ENCODE measurements around the gene ZCCHC7. TPM values are rescaled to one million over a fixed set of nuclear protein-coding genes. Genes with fewer than 3 reads are reported as not detected.
A peak's percentile ranks its signal among the peaks of the same experiment; 100 is the strongest.

The ZCCHC7 gene
- total and polyA plus RNA-seq, 10 of the 15 experiments (the other 5 are each of a cell fraction or from before 2014, with no cell fraction given), result 42.9 to 178 (median 53.3) TPM

GRCh38 chr9:37333288-37333687 lies 212.9 kb downstream of the ZCCHC7 start:
- Histone ChIP-seq H3K9ac (ENCODE audit: control insufficient read depth, insufficient read depth, low read length) (no peak overlapping the region), H3K36me3 (ENCODE audit: control insufficient read depth in 2 of 2, insufficient read depth in 2 of 2, low read length in 1 of 2) (no peaks in the 10 kb centered on the region), H3K4me2 (ENCODE audit: control insufficient read depth, insufficient read depth) (no peak overlapping the region), H3K4me1 (ENCODE audit: control insufficient read depth, insufficient read depth, low read length) (peaks cover 8% of the 10 kb centered on the region), H2AFZ (ENCODE audit: control insufficient read depth, low read depth, low read length) (no peak overlapping the region), H3K9me3 (replicated peaks; ENCODE audit: control insufficient read depth, insufficient read depth, low read length) (no peaks in the 10 kb centered on the region), H3K79me2 (ENCODE audit: control insufficient read depth, insufficient read depth, low read length) (peaks cover under 1% of the 10 kb centered on the region), H3K4me3 (no peak overlapping the region), H4K20me1 (ENCODE audit: control insufficient read depth, insufficient read depth) (no peaks in the 10 kb centered on the region), H3K27ac (ENCODE audit: control insufficient read depth, insufficient read depth) (no peak overlapping the region; the same call in 1 of the 2 replicates), H3K27me3 (replicated peaks in 1 of 2; ENCODE audit: control insufficient read depth in 2 of 2, insufficient read depth in 2 of 2, low read length in 1 of 2) (no peaks in the 10 kb centered on the region)
- in situ Hi-C loops (cut with MboI), result no loop called here
- WGBS (ENCODE audit: insufficient coverage, insufficient replicate concordance, low lambda C conversion rate, missing lambda C conversion rate), result 0% methylated on average over 2 of the region's 2 CpGs
- no TSS peak for BruUV-seq (replicated peaks)
- ATAC-seq, result peak; percentile 40
- DNase-seq (ENCODE audit: low read depth, low spot score), result no peak
- ChIA-PET CTCF (interaction anchor here (0.8 to 2.6 kb wide), 3 partner anchors 10 to 78 kb away, joined by 3 to 12 read pairs (median 4); no protein-coding TSS in a partner anchor), RAD21 (ENCODE audit: unreplicated experiment) (interaction anchor here (1.0 to 6.0 kb wide), 3 partner anchors 10 to 337 kb away, joined by 3 to 33 read pairs (median 4); no protein-coding TSS in a partner anchor), POLR2A (no interaction called here), SMC1A (ENCODE audit: uncharacterized antibody, unreplicated experiment) (interaction anchor here (1.9 kb wide), 1 partner anchor 9 kb away, joined by 5 read pairs; no protein-coding TSS in a partner anchor)
- intact Hi-C loops (cut with micrococcal nuclease; ENCODE audit: unreplicated experiment), result no loop called here
- no peak for FAIRE-seq
- TF ChIP-seq BHLHE40 (IDR thresholded peaks at IDR 0.05; ENCODE audit: borderline replicate concordance in 1 of 2, low read depth in 2 of 2, low read length in 1 of 2), result no peak
- TF ChIP-seq ZBTB33 (IDR thresholded peaks at IDR 0.05), result no peak
- no peak for TF ChIP-seq FOXM1 (IDR thresholded peaks at IDR 0.05; ENCODE audit: low read depth, low read length)
- TF ChIP-seq NR2C1 (IDR thresholded peaks at IDR 0.05), result no peak
- no peak for TF ChIP-seq SP1 (IDR thresholded peaks at IDR 0.05; ENCODE audit: low read depth, low read length)
- TF ChIP-seq NRF1 (conservative IDR thresholded peaks at IDR 0.05; ENCODE audit: low read depth, low read length), result no peak
- TF ChIP-seq POLR2AphosphoS5 (IDR thresholded peaks at IDR 0.05; ENCODE audit: low read length), result no peak
- no peak for TF ChIP-seq NFYA (IDR thresholded peaks at IDR 0.05; ENCODE audit: borderline replicate concordance, low read depth, low read length)
- TF ChIP-seq CTCF (IDR thresholded peaks at IDR 0.05 in 2 of 3, conservative IDR thresholded peaks at IDR 0.05 in 1 of 3; ENCODE audit: control insufficient read depth in 2 of 3, extremely low read depth in 1 of 3, insufficient read depth in 1 of 3, low read depth in 3 of 3, low read length in 3 of 3), result peak; percentile 7 to 23 (median 9); a peak in 1 of 6 replicates
- TF ChIP-seq SKIL (IDR thresholded peaks at IDR 0.05; ENCODE audit: low read depth, poor library complexity, severe bottlenecking), result no peak
- peak; percentile 23; the same call in 1 of the 2 replicates for TF ChIP-seq RELB (IDR thresholded peaks at IDR 0.05; ENCODE audit: low read depth)
- TF ChIP-seq CHD2 (IDR thresholded peaks at IDR 0.05; ENCODE audit: borderline replicate concordance, low read depth, low read length), result no peak
- TF ChIP-seq YBX1 (IDR thresholded peaks at IDR 0.05), result no peak
- no peak for TF ChIP-seq MXI1 (IDR thresholded peaks at IDR 0.05; ENCODE audit: low read depth, low read length)

All from GM12878 (cell line).